ENCODE data around the gene XRN1. TPM values are rescaled to one million over a fixed set of nuclear protein-coding genes. Genes with fewer than 3 reads are reported as not detected.
"Not testable (repeated sequence)": the region's sequence is repeated elsewhere in the genome, so short reads cannot be mapped to it uniquely, and the experiment has no call there.

The XRN1 gene
- total and polyA plus RNA-seq, 4 donors = 6.3 to 71.8 (median 30.0) TPM

DNA sequence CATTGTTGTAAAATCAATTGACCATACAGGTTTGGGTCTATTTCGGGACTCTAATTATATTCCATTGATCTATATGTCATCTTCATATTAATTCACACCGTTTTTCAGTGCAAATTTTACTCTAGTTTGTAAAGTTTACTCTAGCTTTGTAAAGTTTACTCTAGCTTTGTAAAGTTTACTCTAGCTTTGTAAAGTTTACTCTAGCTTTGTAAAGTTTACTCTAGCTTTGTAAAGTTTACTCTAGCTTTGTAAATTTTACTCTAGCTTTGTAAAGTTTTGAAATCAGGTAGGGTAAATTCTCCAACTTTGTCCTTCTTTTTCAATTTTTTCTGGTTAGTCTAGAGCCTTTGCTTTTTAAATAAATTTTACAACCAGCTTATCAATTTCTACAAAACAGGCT is 84.4 kb downstream of the XRN1 start:
- H3K36me3 ChIP-seq (ENCODE audit: control insufficient read depth in 1 of 2, insufficient read depth in 2 of 2, low read length in 1 of 2); H3K4me3 ChIP-seq (ENCODE audit: low read length in 2 of 2); H3K27ac ChIP-seq (ENCODE audit: low read depth in 1 of 2, low read length in 2 of 2); DNase-seq; H3K27me3 ChIP-seq (ENCODE audit: control insufficient read depth in 1 of 2, insufficient read depth in 2 of 2, low read length in 1 of 2); intact Hi-C loops (cut with DNase I); H3K9me3 ChIP-seq (ENCODE audit: control insufficient read depth, low read length); ATAC-seq (ENCODE audit: low FRiP score); H3K4me1 ChIP-seq (ENCODE audit: control insufficient read depth in 1 of 2, insufficient read depth in 2 of 2, low read length in 2 of 2): not testable (repeated sequence)
- 94 to 95% methylated on average over 2 of the region's 2 CpGs for WGBS, 2 donors

DNA sequence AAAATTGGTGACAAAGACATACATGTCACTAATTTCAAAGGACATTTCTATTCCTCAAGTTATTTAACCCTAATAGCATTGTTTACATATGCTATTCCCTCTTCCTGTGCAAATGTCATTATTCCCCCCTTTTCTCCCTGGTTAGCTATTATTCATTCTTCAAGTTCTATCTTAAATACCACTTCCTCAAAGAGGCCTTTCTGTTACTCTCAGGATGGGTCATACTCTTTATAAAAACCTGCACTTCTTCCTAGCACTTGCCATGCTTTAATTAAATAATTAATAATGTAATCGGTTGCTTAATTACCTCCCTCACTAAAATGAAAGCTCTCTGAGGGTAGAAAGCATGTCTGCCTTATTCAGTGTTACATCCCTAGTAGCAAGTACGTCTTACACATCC is 88.5 kb downstream of the XRN1 start:
- Histone ChIP-seq H3K27me3 (ENCODE audit: control insufficient read depth in 1 of 2, insufficient read depth in 2 of 2, low read length in 1 of 2) (no peaks in the 10 kb centered on the region), H3K27ac (ENCODE audit: low read depth in 1 of 2, low read length in 2 of 2) (no peak overlapping the region), H3K4me3 (ENCODE audit: low read length in 2 of 2) (no peak overlapping the region), H3K4me1 (ENCODE audit: control insufficient read depth in 1 of 2, insufficient read depth in 2 of 2, low read length in 2 of 2) (no peaks in the 10 kb centered on the region), H3K9me3 (ENCODE audit: control insufficient read depth, low read length) (no peaks in the 10 kb centered on the region), H3K36me3 (ENCODE audit: control insufficient read depth in 1 of 2, insufficient read depth in 2 of 2, low read length in 1 of 2) (peaks cover 2 to 7% of the 10 kb centered on the region in 2 donors)
- DNase-seq = no peak
- WGBS, 2 donors = 93 to 96% methylated on average over 2 of the region's 2 CpGs
- intact Hi-C loops (cut with DNase I) = loop anchor here in 1 of 2 donors (10.0 kb wide), 1 partner anchor 55 kb away; no protein-coding TSS in a partner anchor
- ATAC-seq (ENCODE audit: low FRiP score) = no peak

DNA sequence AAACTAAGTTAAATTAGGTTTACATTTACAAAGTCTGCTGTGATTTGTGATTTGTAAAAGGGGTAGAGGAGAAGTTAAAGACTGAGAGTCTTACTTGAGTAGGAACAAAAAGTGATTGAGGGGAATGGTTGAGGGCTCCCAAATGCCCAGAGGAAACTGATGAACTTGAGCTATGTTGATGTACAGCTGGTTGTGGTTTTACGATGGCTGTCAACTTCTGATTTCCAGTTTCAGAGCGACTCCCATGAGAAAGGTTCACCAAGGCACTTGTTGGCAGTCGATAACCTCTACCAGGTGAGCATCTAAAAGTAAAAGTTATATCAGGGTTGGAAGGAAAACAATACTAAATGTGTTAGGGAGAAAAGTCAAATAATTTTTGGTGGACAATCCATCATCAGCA is 91.0 kb downstream of the XRN1 start:
- ATAC-seq (ENCODE audit: low FRiP score) (no peak), DNase-seq (no peak)
- Histone ChIP-seq H3K9me3 (ENCODE audit: control insufficient read depth, low read length) (no peaks in the 10 kb centered on the region), H3K27me3 (ENCODE audit: control insufficient read depth in 1 of 2, insufficient read depth in 2 of 2, low read length in 1 of 2) (no peaks in the 10 kb centered on the region), H3K36me3 (ENCODE audit: control insufficient read depth in 1 of 2, insufficient read depth in 2 of 2, low read length in 1 of 2) (peaks cover 2 to 5% of the 10 kb centered on the region in 2 donors), H3K4me3 (ENCODE audit: low read length in 2 of 2) (no peak overlapping the region), H3K27ac (ENCODE audit: low read depth in 1 of 2, low read length in 2 of 2) (no peak overlapping the region), H3K4me1 (ENCODE audit: control insufficient read depth in 1 of 2, insufficient read depth in 2 of 2, low read length in 2 of 2) (no peaks in the 10 kb centered on the region)
- WGBS, 2 donors = 92 to 95% methylated on average over 3 of the region's 3 CpGs
- intact Hi-C loops (cut with DNase I) = loop anchor here in 1 of 2 donors (10.0 kb wide), 1 partner anchor 58 kb away; no protein-coding TSS in a partner anchor

DNA sequence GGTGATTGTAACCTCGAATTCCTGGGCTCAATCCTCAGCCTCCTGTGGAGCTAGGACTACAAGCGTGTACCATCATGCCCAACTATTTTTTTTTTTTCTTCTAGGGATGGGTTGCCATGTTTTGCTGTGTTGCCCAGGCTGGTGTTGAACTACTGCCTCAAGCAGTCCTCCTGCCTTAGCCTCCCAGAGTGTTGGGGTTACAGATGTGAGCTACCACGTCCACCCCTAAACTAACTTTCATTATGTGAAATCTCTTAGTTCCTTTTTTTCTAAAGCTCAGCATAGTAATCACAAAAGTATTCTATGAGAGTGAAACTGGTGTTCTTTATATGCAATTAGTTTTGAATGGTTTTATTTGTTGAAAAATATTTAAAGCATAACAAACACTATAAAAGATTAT is 92.1 kb downstream of the XRN1 start:
- intact Hi-C loops (cut with DNase I) = loop anchor here in 1 of 2 donors (10.0 kb wide), 1 partner anchor 59 kb away; no protein-coding TSS in a partner anchor
- peaks cover 2 to 5% of the 10 kb centered on the region in 2 donors for H3K36me3 ChIP-seq (ENCODE audit: control insufficient read depth in 1 of 2, insufficient read depth in 2 of 2, low read length in 1 of 2)
- 96 to 97% methylated on average over 3 of the region's 3 CpGs for WGBS, 2 donors

DNA sequence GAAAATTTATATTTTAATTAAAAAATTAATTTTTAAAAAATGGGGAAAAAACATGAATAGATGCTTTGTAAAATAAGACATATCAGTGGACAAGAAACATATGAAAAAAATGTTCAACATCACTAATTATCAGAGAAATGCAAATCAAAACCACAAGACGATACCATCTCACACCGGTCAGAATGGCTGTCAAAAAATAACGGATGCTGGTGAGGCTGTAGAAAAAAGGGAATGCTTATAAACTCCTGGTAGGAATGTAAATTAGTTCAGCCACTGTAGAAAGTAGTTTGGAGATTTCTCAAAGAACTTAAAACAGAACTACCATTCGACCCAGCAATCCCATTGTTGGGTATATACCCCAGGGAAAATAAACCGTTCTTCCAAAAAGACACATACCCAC is 93.8 kb downstream of the XRN1 start:
- intact Hi-C loops (cut with DNase I) = loop anchor here in 1 of 2 donors (10.0 kb wide), 1 partner anchor 61 kb away; no protein-coding TSS in a partner anchor
- Histone ChIP-seq H3K4me3 (ENCODE audit: low read length in 2 of 2) (no peak overlapping the region), H3K4me1 (ENCODE audit: control insufficient read depth in 1 of 2, insufficient read depth in 2 of 2, low read length in 2 of 2) (no peaks in the 10 kb centered on the region), H3K27ac (ENCODE audit: low read depth in 1 of 2, low read length in 2 of 2) (no peak overlapping the region), H3K36me3 (ENCODE audit: control insufficient read depth in 1 of 2, insufficient read depth in 2 of 2, low read length in 1 of 2) (peaks cover 5 to 6% of the 10 kb centered on the region in 2 donors), H3K27me3 (ENCODE audit: control insufficient read depth in 1 of 2, insufficient read depth in 2 of 2, low read length in 1 of 2) (no peaks in the 10 kb centered on the region), H3K9me3 (ENCODE audit: control insufficient read depth, low read length) (no peaks in the 10 kb centered on the region)
- ATAC-seq (ENCODE audit: low FRiP score) (no peak), DNase-seq (no peak)
- 96 to 98% methylated on average over 5 of the region's 5 CpGs for WGBS, 2 donors

More for the DNA sequence above, 92.1 kb downstream of the XRN1 start:
- no peak for DNase-seq
- no peaks in the 10 kb centered on the region for H3K9me3 ChIP-seq (ENCODE audit: control insufficient read depth, low read length)
- no peak for ATAC-seq (ENCODE audit: low FRiP score)
- H3K4me1 ChIP-seq (ENCODE audit: control insufficient read depth in 1 of 2, insufficient read depth in 2 of 2, low read length in 2 of 2) = no peaks in the 10 kb centered on the region
- H3K27ac ChIP-seq (ENCODE audit: low read depth in 1 of 2, low read length in 2 of 2) = no peak overlapping the region
- H3K4me3 ChIP-seq (ENCODE audit: low read length in 2 of 2) = no peak overlapping the region
- H3K27me3 ChIP-seq (ENCODE audit: control insufficient read depth in 1 of 2, insufficient read depth in 2 of 2, low read length in 1 of 2) = no peaks in the 10 kb centered on the region

DNA sequence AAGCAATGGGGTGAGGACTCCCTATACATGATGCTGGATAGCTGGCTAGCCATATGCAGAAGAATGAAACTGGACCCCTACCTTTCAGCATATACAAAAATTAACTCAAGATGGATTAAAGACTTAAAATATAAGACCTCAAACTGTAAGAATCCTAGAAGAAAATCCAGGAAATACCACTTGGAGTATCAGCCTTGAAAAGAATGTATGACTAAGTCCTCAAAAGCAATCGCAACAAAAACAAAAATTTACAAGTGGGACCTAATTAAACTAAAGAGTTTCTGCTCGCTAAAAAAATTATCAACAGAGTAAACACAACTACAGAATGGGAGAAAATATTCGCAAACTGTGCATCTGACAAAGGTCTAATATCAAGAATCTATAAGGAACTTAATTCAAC is 94.3 kb downstream of the XRN1 start:
- Histone ChIP-seq H3K36me3 (ENCODE audit: control insufficient read depth in 1 of 2, insufficient read depth in 2 of 2, low read length in 1 of 2) (peaks cover 5 to 6% of the 10 kb centered on the region in 2 donors), H3K4me3 (ENCODE audit: low read length in 2 of 2) (no peak overlapping the region), H3K27me3 (ENCODE audit: control insufficient read depth in 1 of 2, insufficient read depth in 2 of 2, low read length in 1 of 2) (no peaks in the 10 kb centered on the region), H3K27ac (ENCODE audit: low read depth in 1 of 2, low read length in 2 of 2) (no peak overlapping the region), H3K9me3 (ENCODE audit: control insufficient read depth, low read length) (no peaks in the 10 kb centered on the region), H3K4me1 (ENCODE audit: control insufficient read depth in 1 of 2, insufficient read depth in 2 of 2, low read length in 2 of 2) (no peaks in the 10 kb centered on the region)
- no peak for ATAC-seq (ENCODE audit: low FRiP score)
- WGBS, 2 donors = 92 to 93% methylated on average over 3 of the region's 3 CpGs
- DNase-seq = no peak
- intact Hi-C loops (cut with DNase I) = loop anchor here in 1 of 2 donors (10.0 kb wide), 1 partner anchor 61 kb away; no protein-coding TSS in a partner anchor

DNA sequence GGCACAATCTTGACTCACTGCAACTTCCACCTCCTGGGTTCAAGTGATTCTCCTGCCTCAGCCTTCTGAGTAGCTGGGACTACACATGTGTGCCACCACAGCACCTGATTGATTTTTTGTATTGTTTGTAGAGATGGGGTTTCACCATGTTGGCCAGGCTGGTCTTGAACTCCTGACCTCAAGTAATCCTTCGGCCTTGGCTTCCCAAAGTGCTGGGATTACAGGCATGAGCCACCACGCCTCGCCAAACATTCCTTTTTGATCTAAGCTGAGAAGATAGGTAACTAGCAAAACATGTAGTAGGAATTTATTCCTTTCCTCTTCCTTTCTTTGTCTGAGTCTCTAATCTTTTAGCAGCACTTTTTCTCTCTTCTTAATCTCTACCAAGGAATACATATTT is 95.1 kb downstream of the XRN1 start:
- intact Hi-C loops (cut with DNase I) = loop anchor here in 1 of 2 donors (10.0 kb wide), 1 partner anchor 62 kb away; no protein-coding TSS in a partner anchor
- not testable (repeated sequence) for DNase-seq; ATAC-seq (ENCODE audit: low FRiP score); H3K27ac ChIP-seq (ENCODE audit: low read depth in 1 of 2, low read length in 2 of 2); H3K4me3 ChIP-seq (ENCODE audit: low read length in 2 of 2); H3K36me3 ChIP-seq (ENCODE audit: control insufficient read depth in 1 of 2, insufficient read depth in 2 of 2, low read length in 1 of 2); H3K27me3 ChIP-seq (ENCODE audit: control insufficient read depth in 1 of 2, insufficient read depth in 2 of 2, low read length in 1 of 2); H3K4me1 ChIP-seq (ENCODE audit: control insufficient read depth in 1 of 2, insufficient read depth in 2 of 2, low read length in 2 of 2); H3K9me3 ChIP-seq (ENCODE audit: control insufficient read depth, low read length)
- 91 to 98% methylated on average over 3 of the region's 3 CpGs for WGBS, 2 donors

DNA sequence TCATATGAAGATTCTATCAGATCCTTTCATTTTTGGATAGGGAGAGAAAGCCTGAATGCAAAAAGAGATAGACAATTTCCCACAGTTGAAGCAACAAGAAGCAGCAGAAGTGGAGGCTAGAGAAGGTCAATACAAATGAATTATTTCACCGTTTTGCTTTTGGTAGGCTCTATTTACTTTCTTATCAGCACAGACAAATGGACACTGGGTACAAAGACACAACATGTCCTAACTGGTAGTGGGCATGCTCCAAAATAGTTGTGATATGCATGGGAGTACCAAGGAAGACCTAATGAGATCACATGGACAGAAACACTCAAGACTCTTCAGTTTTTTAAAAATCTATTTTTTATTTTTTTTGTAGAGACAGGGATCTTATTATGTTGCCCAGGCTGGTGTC is 99.4 kb downstream of the XRN1 start:
- no peaks in the 10 kb centered on the region for H3K9me3 ChIP-seq (ENCODE audit: control insufficient read depth, low read length)
- no peak overlapping the region for H3K4me3 ChIP-seq (ENCODE audit: low read length in 2 of 2)
- intact Hi-C loops (cut with DNase I) = no loop called here
- H3K4me1 ChIP-seq (ENCODE audit: control insufficient read depth in 1 of 2, insufficient read depth in 2 of 2, low read length in 2 of 2) = no peaks in the 10 kb centered on the region
- H3K27ac ChIP-seq (ENCODE audit: low read depth in 1 of 2, low read length in 2 of 2) = no peak overlapping the region
- 75 to 86% methylated on average over 1 of the region's 1 CpG for WGBS, 2 donors
- ATAC-seq (ENCODE audit: low FRiP score) (no peak), DNase-seq (no peak)
- peaks cover 0 to 5% of the 10 kb centered on the region in 2 donors for H3K36me3 ChIP-seq (ENCODE audit: control insufficient read depth in 1 of 2, insufficient read depth in 2 of 2, low read length in 1 of 2)
- H3K27me3 ChIP-seq (ENCODE audit: control insufficient read depth in 1 of 2, insufficient read depth in 2 of 2, low read length in 1 of 2) = no peaks in the 10 kb centered on the region

DNA sequence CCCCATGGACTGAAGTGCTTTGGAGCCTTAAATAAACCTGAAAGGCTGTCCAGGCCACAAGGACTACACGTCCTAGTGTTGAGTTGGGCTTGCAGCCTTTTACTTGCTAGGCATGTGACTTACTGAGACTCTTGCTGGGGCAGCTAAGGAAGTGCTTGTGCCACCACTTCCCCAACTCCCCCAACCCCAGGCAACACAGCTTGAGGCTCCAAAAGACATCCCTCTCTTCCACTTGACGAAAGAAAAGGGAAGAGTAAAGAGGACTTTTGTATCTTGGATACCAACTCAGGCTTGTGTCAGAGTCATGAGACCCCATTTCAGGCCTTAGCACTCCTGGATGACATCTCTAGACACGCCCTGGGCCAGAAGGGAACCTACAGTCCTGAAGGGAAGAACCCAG is 109.8 kb downstream of the XRN1 start:
- ATAC-seq (ENCODE audit: low FRiP score) = no peak
- H3K4me1 ChIP-seq (ENCODE audit: control insufficient read depth in 1 of 2, insufficient read depth in 2 of 2, low read length in 2 of 2) = no peaks in the 10 kb centered on the region
- no peaks in the 10 kb centered on the region for H3K9me3 ChIP-seq (ENCODE audit: control insufficient read depth, low read length)
- DNase-seq = peak in 1 of 2 donors; percentile 73
- H3K27ac ChIP-seq (ENCODE audit: low read depth in 1 of 2, low read length in 2 of 2) = no peak overlapping the region
- no peaks in the 10 kb centered on the region for H3K27me3 ChIP-seq (ENCODE audit: control insufficient read depth in 1 of 2, insufficient read depth in 2 of 2, low read length in 1 of 2)
- WGBS, 2 donors = 69 to 77% methylated on average over 3 of the region's 3 CpGs
- no peak overlapping the region for H3K4me3 ChIP-seq (ENCODE audit: low read length in 2 of 2)
- intact Hi-C loops (cut with DNase I) = no loop called here
- peaks cover 0 to 5% of the 10 kb centered on the region in 2 donors for H3K36me3 ChIP-seq (ENCODE audit: control insufficient read depth in 1 of 2, insufficient read depth in 2 of 2, low read length in 1 of 2)

Data from aorta (tissue), 5 donors.